CD4-positive, alpha-beta T cell (primary cell): ENCODE data around the gene STARD8. TPM values are rescaled to one million over a fixed set of nuclear protein-coding genes. Genes with fewer than 3 reads are reported as not detected.

ENCODE experiments used
- ATAC-seq: fragments of 200-7000 bp; cut with Tn5 transposase; one replicate; pipeline ENCODE4 v1.10.0; 2022; ENCODE audit warnings: mild to moderate bottlenecking; ENCODE audit not compliant: poor library complexity
- CTCF ChIA-PET: fragments of 350-600 bp; sonication (Branson Sonifier 250); formaldehyde crosslinking; loops from one replicate; lab custom pipeline; 2021; ENCODE audit warnings: antibody characterized with exemption, inconsistent platforms; lab: Charles Lee
- POLR2A ChIA-PET: fragments of 350-600 bp; sonication (Branson Sonifier 250); formaldehyde crosslinking; loops from one replicate; lab custom pipeline; 2021; ENCODE audit warnings: antibody characterized with exemption, inconsistent platforms; lab: Charles Lee
- DNase-seq, 14 experiments: peaks; one replicate each; pipeline ENCODE4 v3.0.0-alpha.2; 2013 to 2020; ENCODE audit warnings: mixed read lengths in 2 of 14
- H3K27ac ChIP-seq, 2 donors: one replicate each; pipeline versions ENCODE4 v1.5.1 to v1.7.0; 2013; ENCODE audit warnings: low read length in 2 of 2, low read depth in 1 of 2, mild to moderate bottlenecking in 1 of 2
- H3K27me3 ChIP-seq, 2 experiments: 1 replicate in 1 of 2; 2 replicates in 1 of 2; pipeline versions ENCODE4 v1.6.1 to v1.7.0; 2013; ENCODE audit warnings: low read length in 2 of 2, control low read depth in 1 of 2, mild to moderate bottlenecking in 1 of 2, moderate library complexity in 1 of 2; ENCODE audit not compliant: insufficient read depth in 2 of 2, control insufficient read depth in 1 of 2
- H3K36me3 ChIP-seq: one replicate; pipeline ENCODE4 v1.6.1; 2013; ENCODE audit warnings: low read length, control low read depth; ENCODE audit not compliant: insufficient read depth
- H3K4me1 ChIP-seq: one replicate; pipeline ENCODE4 v1.6.1; 2013; ENCODE audit warnings: low read length, control low read depth; ENCODE audit not compliant: insufficient read depth
- H3K4me3 ChIP-seq: one replicate; pipeline ENCODE4 v1.5.1; 2013; ENCODE audit warnings: mild to moderate bottlenecking, low read length, moderate library complexity
- H3K9me3 ChIP-seq, 2 experiments: 1 replicate in 1 of 2; 2 replicates in 1 of 2; pipeline versions ENCODE4 v1.6.1 to v1.7.0; 2013; ENCODE audit warnings: low read length in 2 of 2, mild to moderate bottlenecking in 2 of 2, control low read depth in 1 of 2, moderate library complexity in 1 of 2; ENCODE audit not compliant: control insufficient read depth in 1 of 2, insufficient read depth in 1 of 2
- H3K27ac Mint-ChIP-seq: one replicate; pipeline ENCODE4 v1.8.0; 2020; ENCODE audit warnings: mixed read lengths
- H3K27me3 Mint-ChIP-seq: one replicate; pipeline ENCODE4 v1.8.0; 2021; ENCODE audit warnings: mixed read lengths
- H3K36me3 Mint-ChIP-seq: one replicate; pipeline ENCODE4 v1.8.0; 2021; ENCODE audit warnings: low read depth, mixed read lengths
- H3K4me1 Mint-ChIP-seq: one replicate; pipeline ENCODE4 v1.8.0; 2021; ENCODE audit warnings: low read depth, mixed read lengths
- H3K4me3 Mint-ChIP-seq: one replicate; pipeline ENCODE4 v1.8.0; 2020; ENCODE audit warnings: mild to moderate bottlenecking, mixed read lengths
- H3K9me3 Mint-ChIP-seq: one replicate; pipeline ENCODE4 v1.8.0; 2020; ENCODE audit warnings: mixed read lengths
- intact Hi-C, 2 experiments: fragments of 100-400 bp; cut with DNase I in 1 of 2; cut with micrococcal nuclease in 1 of 2; formaldehyde crosslinking; loops; one replicate each; pipeline versions ENCODE4 v1.15.1 to v1.9.0; 2023 to 2025; cut with DNase I, micrococcal nuclease
- total RNA-seq, 174 experiments: library from RNA in 2 of 174; stranded (reverse) in 2 of 174; gene quantifications; one replicate each; pipeline ENCODE4 v1.2.3 and lab custom pipeline; 2021 to 2026
- TF ChIP-seq, protein P1 (sequence below): fragments of 200-600 bp; IDR thresholded peaks from one replicate; pipeline ENCODE4 v1.8.0; 2022; ENCODE audit warnings: antibody characterized with exemption, mild to moderate bottlenecking

The STARD8 gene
- total RNA-seq, 2 experiments from 2014 or later, result 0.22 to 0.25 TPM

- Mint-ChIP-seq H3K27me3 (peaks cover 6% of the 10 kb centered on the region), H3K27ac (no peak overlapping the region), H3K9me3 (no peaks in the 10 kb centered on the region), H3K4me1 (no peaks in the 10 kb centered on the region), H3K36me3 (no peaks in the 10 kb centered on the region), H3K4me3 (no peak overlapping the region)
- H3K27me3 ChIP-seq, result no peaks in the 10 kb centered on the region
- TF ChIP-seq, protein P1, sequence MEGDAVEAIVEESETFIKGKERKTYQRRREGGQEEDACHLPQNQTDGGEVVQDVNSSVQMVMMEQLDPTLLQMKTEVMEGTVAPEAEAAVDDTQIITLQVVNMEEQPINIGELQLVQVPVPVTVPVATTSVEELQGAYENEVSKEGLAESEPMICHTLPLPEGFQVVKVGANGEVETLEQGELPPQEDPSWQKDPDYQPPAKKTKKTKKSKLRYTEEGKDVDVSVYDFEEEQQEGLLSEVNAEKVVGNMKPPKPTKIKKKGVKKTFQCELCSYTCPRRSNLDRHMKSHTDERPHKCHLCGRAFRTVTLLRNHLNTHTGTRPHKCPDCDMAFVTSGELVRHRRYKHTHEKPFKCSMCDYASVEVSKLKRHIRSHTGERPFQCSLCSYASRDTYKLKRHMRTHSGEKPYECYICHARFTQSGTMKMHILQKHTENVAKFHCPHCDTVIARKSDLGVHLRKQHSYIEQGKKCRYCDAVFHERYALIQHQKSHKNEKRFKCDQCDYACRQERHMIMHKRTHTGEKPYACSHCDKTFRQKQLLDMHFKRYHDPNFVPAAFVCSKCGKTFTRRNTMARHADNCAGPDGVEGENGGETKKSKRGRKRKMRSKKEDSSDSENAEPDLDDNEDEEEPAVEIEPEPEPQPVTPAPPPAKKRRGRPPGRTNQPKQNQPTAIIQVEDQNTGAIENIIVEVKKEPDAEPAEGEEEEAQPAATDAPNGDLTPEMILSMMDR, result no peak
- H3K9me3 ChIP-seq, result no peaks in the 10 kb centered on the region
- no peak for ATAC-seq
- no peak overlapping the region for H3K4me3 ChIP-seq
- no peaks in the 10 kb centered on the region for H3K36me3 ChIP-seq
- no peak for DNase-seq
- H3K4me1 ChIP-seq, result no peaks in the 10 kb centered on the region
- intact Hi-C loops, result no loop called here
- ChIA-PET CTCF (no interaction called here), POLR2A (no interaction called here)
- H3K27ac ChIP-seq, result no peak overlapping the region
These were observed 16.1 kb upstream of the STARD8 start for GRCh38 chrX:68631336-68631735.

DNA sequence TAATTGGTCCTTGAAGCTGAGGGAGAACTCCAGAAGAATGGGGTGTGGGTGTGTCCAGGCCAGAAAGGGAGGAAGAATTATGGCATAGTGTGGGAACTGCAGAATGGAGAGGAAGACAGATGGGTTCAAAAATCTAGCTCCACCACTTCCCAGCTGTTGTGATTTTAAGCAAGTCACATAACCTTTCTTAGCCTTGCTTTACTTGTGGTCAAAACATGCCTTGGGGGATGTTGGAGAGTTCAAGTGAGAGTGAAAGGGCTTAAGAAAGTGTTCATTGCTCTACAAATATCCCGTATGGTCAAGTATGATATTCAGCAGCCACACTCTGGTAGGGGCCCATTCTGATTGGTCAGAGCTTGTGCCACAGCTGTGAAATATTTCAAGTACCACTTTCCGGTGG is 15.0 kb upstream of the STARD8 start:
- no peak for DNase-seq
- no peaks in the 10 kb centered on the region for H3K27me3 ChIP-seq
- H3K36me3 ChIP-seq, result no peaks in the 10 kb centered on the region
- intact Hi-C loops, result no loop called here
- no peak overlapping the region for H3K27ac ChIP-seq
- CTCF ChIA-PET, result no interaction called here
- H3K9me3 ChIP-seq, result no peaks in the 10 kb centered on the region
- TF ChIP-seq, protein P1, result no peak
- no peaks in the 10 kb centered on the region for H3K9me3 Mint-ChIP-seq
- H3K36me3 Mint-ChIP-seq, result no peaks in the 10 kb centered on the region
- peaks cover 6% of the 10 kb centered on the region for H3K27me3 Mint-ChIP-seq
- H3K4me1 ChIP-seq, result no peaks in the 10 kb centered on the region
- no peak overlapping the region for H3K4me3 ChIP-seq
- no peak overlapping the region for H3K27ac Mint-ChIP-seq
- POLR2A ChIA-PET, result no interaction called here
- no peak for ATAC-seq
- no peaks in the 10 kb centered on the region for H3K4me1 Mint-ChIP-seq
- no peak overlapping the region for H3K4me3 Mint-ChIP-seq

- ChIA-PET POLR2A (no interaction called here), CTCF (no interaction called here)
- DNase-seq, result no peak
- Histone ChIP-seq H3K4me1 (no peaks in the 10 kb centered on the region), H3K9me3 (no peaks in the 10 kb centered on the region), H3K36me3 (no peaks in the 10 kb centered on the region), H3K27ac (no peak overlapping the region), H3K4me3 (no peak overlapping the region), H3K27me3 (no peaks in the 10 kb centered on the region)
- H3K27ac Mint-ChIP-seq, result no peak overlapping the region
- intact Hi-C loops, result no loop called here
- ATAC-seq, result no peak
- H3K4me3 Mint-ChIP-seq, result no peak overlapping the region
- no peaks in the 10 kb centered on the region for H3K4me1 Mint-ChIP-seq
- H3K36me3 Mint-ChIP-seq, result no peaks in the 10 kb centered on the region
- no peaks in the 10 kb centered on the region for H3K9me3 Mint-ChIP-seq
- TF ChIP-seq, protein P1, result no peak
- peaks cover 2% of the 10 kb centered on the region for H3K27me3 Mint-ChIP-seq
These were observed 13.5 kb upstream of the STARD8 start for GRCh38 chrX:68633981-68634380.
